NOMO-1 treated with DMSO at 0.1 percent for 48 hours (cell line): ENCODE results near the gene ADCK2.
"Not testable (repeated sequence)": the region's sequence is repeated elsewhere in the genome, so short reads cannot be mapped to it uniquely, and the experiment has no call there.

Source experiments
- DNase-seq: peaks from one replicate; lab custom pipeline; 2025; ENCODE audit not compliant: unreplicated experiment; lab: John Stamatoyannopoulos, UW

The ADCK2 gene

DNA sequence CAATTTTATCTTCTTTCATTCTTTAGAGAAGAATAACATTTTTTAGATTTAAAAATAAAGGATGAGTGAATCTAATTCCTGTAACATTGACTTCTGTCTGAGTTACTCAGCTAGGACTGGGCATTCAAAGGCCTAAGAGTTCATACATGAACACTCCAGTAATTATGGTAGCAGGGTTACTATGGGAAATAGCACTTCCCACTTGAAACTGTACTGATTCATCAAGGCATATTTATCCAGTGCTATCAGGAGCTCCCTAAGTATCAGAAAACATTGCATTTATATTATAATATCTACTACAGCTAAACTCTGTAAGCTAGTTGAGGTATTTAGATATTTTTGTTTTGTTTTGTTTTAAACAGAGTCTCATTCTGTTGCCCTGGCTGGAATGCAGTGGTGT lies 65.5 kb downstream of the ADCK2 start:
- DNase-seq: no peak

DNA sequence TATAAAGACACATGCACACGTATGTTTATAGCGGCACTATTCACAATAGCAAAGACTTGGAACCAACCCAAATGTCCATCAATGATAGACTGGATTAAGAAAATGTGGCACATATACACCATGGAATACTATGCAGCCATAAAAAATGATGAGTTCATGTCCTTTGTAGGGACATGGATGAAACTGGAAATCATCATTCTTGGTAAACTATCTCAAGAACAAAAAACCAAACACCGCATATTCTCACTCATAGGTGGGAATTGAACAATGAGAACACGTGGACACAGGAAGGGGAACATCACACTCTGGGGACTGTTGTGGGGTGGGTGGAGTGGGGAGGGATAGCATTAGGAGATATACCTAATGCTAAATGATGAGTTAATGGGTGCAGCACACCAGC lies 70.5 kb downstream of the ADCK2 start:
- not testable (repeated sequence) for DNase-seq

DNA sequence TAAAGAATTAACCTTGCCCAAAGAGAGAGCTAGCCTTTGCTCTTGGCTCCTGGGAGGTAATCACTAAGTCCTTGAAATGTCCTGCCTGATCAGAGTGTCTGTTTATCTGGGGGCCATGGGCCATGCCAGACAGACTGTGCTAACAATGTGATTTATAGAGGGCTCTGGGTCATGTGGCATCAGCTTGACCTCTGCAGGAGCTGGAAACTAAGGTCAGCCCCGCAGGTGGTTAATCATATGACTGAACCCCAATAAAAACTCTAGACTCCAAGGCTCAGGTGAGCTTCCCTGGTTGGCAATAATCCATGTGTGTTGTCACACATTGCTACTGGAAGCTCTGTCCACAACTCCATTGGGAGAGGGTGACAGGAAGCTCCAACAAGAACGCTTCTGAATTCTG lies 71.3 kb downstream of the ADCK2 start:
- DNase-seq: no peak
